GM18907 (cell line): ENCODE results near the gene S100A5.
"Not testable (repeated sequence)": the region's sequence is repeated elsewhere in the genome, so short reads cannot be mapped to it uniquely, and the experiment has no call there.

Experiments used
- ATAC-seq: cut with Tn5 transposase; IDR thresholded peaks from one replicate; pipeline ENCODE4 v1.9.1; 2021; ENCODE audit warnings: mild to moderate bottlenecking, moderate library complexity; ENCODE audit not compliant: unreplicated experiment

S100A5 gene

GRCh38 chr1:153540394-153541361 is at the start of gene S100A5:
TSS of gene S100A5 (minus strand) at chr1:153540934. CDS start at chr1:153540191, 743 bp downstream.
- no peak for ATAC-seq

GRCh38 chr1:153588482-153588881 is 47.7 kb upstream of the S100A5 start:
- no peak for ATAC-seq

- ATAC-seq: not testable (repeated sequence)
Measured at GRCh38 chr1:153588033-153588432, 47.3 kb upstream of the S100A5 start.

- no peak for ATAC-seq
Measured at GRCh38 chr1:153587314-153587713, 46.6 kb upstream of the S100A5 start.

GRCh38 chr1:153586347-153586746 is 45.6 kb upstream of the S100A5 start:
- ATAC-seq: no peak

- no peak for ATAC-seq
Measured at GRCh38 chr1:153585006-153585405, 44.3 kb upstream of the S100A5 start.

- no peak for ATAC-seq
Measured at GRCh38 chr1:153583976-153584375, 43.2 kb upstream of the S100A5 start.

GRCh38 chr1:153583514-153583913 is 42.8 kb upstream of the S100A5 start:
- not testable (repeated sequence) for ATAC-seq

GRCh38 chr1:153582836-153583235 is 42.1 kb upstream of the S100A5 start:
- not testable (repeated sequence) for ATAC-seq

- no peak for ATAC-seq
Measured at GRCh38 chr1:153578936-153579335, 38.2 kb upstream of the S100A5 start.

- no peak for ATAC-seq
Measured at GRCh38 chr1:153578490-153578889, 37.8 kb upstream of the S100A5 start.

GRCh38 chr1:153577624-153578051 is 36.9 kb upstream of the S100A5 start:
- no peak for ATAC-seq

- no peak for ATAC-seq
Measured at GRCh38 chr1:153577138-153577537, 36.4 kb upstream of the S100A5 start.

GRCh38 chr1:153575497-153575896 is 34.8 kb upstream of the S100A5 start:
- not testable (repeated sequence) for ATAC-seq

GRCh38 chr1:153575081-153575491 is 34.4 kb upstream of the S100A5 start:
- not testable (repeated sequence) for ATAC-seq

- no peak for ATAC-seq
Measured at GRCh38 chr1:153573351-153573750, 32.6 kb upstream of the S100A5 start.

GRCh38 chr1:153572569-153573015 is 31.9 kb upstream of the S100A5 start:
- peak; percentile 69 for ATAC-seq

GRCh38 chr1:153571706-153572105 is 31.0 kb upstream of the S100A5 start:
- ATAC-seq: no peak

GRCh38 chr1:153570874-153571273 is 30.1 kb upstream of the S100A5 start:
- ATAC-seq: no peak

- no peak for ATAC-seq
Measured at GRCh38 chr1:153569465-153569864, 28.7 kb upstream of the S100A5 start.

- no peak for ATAC-seq
Measured at GRCh38 chr1:153568367-153569099, 27.8 kb upstream of the S100A5 start.
